GM21381 (cell line): ENCODE measurements around the gene FAAH2.
"Not testable (repeated sequence)": the region's sequence is repeated elsewhere in the genome, so short reads cannot be mapped to it uniquely, and the experiment has no call there.

ENCODE experiments used
- ATAC-seq: cut with Tn5 transposase; IDR thresholded peaks from one replicate; pipeline ENCODE4 v1.9.1; 2021; ENCODE audit warnings: mild to moderate bottlenecking, moderate library complexity; ENCODE audit not compliant: unreplicated experiment

The FAAH2 gene

GRCh38 chrX:57380026-57380796 lies 93.7 kb downstream of the FAAH2 start:
- no peak for ATAC-seq

DNA sequence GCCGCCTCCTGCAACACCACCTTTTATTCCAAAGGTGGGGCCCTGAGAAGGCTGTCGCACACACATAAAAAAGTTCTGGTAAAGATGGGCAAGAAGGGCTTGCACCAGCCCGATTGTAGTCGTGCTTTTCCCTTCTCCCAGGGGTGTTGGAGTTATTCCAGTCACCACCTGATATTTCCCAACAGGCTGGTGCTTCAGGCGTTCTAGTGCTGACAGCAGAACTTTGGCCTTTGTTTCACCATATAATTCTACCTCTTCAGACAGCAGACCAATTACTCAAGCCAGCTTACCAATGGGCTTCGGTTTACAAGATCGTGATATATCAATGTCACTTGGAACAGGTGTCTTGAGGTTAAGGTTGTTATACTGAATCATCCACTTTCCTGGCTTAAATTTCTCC lies 107.7 kb downstream of the FAAH2 start:
- not testable (repeated sequence) for ATAC-seq

DNA sequence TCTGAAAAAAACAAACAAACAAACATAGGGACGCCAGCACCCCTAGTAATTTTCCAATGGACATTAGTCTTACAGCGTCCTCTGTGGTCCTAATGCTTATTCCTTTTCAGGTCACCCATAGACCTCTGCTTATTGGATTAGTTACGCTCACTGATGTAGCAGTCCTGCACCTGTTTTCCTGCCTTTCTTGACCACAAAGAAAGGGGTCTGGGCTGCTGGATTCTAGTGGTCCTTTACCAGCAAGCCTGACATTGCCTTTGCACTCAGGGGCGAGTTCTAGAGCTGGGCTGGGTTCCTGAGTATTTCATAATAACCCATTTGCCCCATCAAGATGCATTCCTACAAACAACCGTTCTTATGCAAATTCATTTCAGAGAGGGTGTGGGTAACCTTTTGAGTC lies 116.7 kb downstream of the FAAH2 start:
- ATAC-seq = not testable (repeated sequence)

DNA sequence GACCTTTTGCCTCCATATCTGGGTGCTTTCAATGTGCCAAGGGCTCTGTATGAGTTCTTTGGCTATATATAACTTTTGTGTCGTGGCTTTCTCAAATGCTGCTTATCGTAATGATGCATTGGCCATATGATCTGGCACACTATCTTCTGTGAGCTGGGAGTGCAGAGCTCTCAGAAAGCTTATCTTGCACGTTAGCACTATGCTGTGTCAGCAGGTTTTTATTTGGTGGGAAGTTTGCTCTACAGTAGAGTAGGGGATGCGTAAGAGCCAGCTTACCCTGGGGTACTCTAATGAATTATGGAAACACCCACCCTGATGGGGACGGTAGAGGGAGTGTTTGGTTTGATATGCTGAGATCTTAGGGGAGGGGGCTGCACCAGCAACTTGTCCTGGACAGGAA lies 119.6 kb downstream of the FAAH2 start:
- ATAC-seq = no peak

GRCh38 chrX:57417827-57418226 lies 131.3 kb downstream of the FAAH2 start:
- no peak for ATAC-seq

GRCh38 chrX:57422289-57422688 lies 135.8 kb downstream of the FAAH2 start:
- no peak for ATAC-seq

DNA sequence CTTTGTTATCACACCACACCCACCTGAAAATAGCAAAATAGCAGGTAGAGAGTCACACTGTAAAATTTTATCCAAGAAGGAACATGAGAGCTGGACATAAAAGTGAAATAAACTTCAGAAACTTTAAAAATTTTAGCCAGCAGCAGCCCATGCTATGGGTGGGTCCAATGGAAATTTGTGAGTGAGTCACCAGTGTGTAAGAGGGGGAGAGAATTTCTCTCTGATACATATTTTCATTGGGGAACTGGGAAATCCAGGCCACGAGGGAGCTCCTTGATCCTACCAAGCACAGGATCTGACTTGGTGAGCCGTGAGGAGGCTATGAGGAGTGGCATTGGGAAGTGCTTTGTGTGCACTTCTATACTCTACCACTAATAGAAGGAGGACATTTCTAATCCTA lies 136.3 kb downstream of the FAAH2 start:
- ATAC-seq = no peak

DNA sequence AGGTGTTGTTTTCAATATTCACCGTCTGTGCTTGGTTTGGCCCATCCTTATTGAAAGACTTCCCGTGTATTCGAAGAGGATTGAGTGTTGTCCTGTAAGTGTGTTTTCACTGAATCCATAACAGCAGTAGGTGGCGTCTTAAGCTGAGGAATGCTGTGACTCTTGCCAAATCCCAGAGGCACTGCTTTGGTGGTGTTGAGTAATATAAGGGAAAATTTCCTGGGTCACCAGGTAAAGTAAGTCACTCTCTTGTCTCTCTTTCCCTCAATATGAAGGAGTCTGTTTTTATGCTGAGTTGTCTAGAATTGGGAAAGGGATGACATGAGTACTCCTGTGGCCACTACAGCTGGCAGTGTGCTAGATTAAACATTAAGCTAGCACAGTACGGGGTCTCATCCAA lies 158.6 kb downstream of the FAAH2 start:
- no peak for ATAC-seq

DNA sequence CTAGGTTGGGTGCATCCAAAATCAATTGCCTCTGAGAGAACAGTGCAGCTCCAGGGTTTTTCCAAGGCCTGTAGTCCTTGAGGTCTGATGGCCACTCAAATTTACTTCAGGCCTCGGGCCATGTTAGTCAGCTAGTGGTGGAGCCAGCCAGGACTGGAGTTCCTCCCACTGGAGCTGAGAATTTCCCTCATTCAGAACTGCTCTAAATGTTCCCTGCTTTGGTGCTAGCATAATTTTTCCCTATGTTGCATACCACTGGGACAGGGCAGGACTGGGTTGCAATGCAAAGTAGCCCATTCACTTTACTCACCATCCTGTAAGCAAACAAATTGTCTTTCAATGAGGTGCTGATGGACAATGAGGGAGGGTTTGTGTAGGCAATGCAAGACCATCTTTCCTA lies 159.3 kb downstream of the FAAH2 start:
- no peak for ATAC-seq

DNA sequence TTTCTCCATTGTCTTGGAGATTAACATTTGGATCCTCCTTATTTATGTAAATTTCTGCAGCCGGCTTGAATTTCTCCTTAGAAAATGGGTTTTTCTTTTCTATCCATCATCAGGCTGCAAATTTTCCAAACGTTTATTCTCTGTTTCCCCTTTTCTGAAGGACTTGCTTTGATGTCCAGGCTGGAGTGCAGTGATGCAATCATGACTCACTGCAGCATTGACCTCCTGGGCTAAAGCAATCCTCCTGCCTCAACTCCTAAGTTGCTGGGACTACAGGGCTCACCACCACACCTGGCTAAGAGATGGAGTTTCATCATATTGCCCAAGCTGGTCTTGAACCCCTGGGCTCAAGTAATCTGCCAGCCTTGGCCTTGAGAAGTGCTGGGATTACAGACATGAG lies 161.3 kb downstream of the FAAH2 start:
- ATAC-seq = no peak

GRCh38 chrX:57451426-57452020 lies 165.0 kb downstream of the FAAH2 start:
- no peak for ATAC-seq

DNA sequence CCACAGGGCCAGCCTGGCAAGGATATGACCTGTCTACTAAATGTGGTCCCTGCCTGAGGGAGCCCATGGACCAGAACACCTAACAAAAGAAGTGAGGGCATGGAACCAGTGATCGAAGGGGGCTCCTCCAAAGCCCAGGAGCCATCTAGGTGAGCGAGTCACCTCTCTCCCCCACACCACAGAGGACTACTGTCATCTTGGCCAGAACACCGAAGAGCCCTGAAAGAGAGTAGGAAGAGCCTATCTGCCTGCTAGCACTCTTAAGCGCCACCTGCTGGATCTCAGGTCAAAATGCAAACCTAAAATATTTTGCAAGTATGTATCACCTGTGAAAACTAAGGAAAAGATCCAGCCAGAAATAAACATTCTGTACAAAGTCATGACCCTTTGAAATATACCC lies 167.4 kb downstream of the FAAH2 start:
- ATAC-seq = no peak

- ATAC-seq = no peak
Observed at GRCh38 chrX:57481514-57481913, 195.0 kb downstream of the FAAH2 start.

- ATAC-seq = no peak
Observed at GRCh38 chrX:57516491-57516890, 230.0 kb downstream of the FAAH2 start.

- ATAC-seq = no peak
Observed at GRCh38 chrX:57519578-57520118, 233.1 kb downstream of the FAAH2 start.

DNA sequence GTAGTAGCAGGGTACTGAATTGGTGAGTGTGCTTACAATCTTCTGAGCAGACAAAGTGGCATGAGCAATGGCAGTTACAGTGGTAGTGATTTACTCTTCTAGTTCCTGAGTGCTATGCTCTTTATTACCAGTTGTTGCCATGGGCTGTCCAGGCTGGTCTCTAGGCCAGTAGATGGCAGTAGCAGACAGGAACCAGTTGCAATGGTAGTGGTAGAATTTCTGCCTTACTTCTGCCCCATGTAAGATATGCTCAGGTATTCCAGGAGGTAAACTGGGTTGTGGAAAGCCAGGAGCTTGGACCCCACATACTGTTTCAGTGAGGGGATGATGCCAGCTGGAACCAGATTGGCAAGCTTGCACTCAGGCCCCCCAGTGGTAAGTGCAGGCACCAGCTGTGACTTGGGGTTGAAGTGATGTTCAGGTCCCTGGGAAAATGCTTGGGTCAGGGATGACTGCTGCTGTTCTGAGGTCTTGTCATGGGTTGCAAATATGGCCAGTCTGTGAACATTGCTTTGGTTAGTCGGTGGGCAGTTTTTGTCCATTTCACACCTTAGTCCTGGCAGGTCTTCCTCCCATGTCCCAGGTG lies 242.3 kb downstream of the FAAH2 start:
- ATAC-seq = no peak
